Smooth muscle cell of the umbilical artery (primary cell): ENCODE measurements around the gene DKK3. TPM values are rescaled to one million over a fixed set of nuclear protein-coding genes. Genes with fewer than 3 reads are reported as not detected.

ENCODE experiments used
- total RNA-seq: library from RNA; depleted of rRNA; stranded (reverse); fragments of >200 nt; gene quantifications from 2 replicates; pipeline ENCODE4 v1.2.3, GENCODE V29; 2014

Gene DKK3
- total RNA-seq, result 328 and 422 TPM in 2 replicates

DNA sequence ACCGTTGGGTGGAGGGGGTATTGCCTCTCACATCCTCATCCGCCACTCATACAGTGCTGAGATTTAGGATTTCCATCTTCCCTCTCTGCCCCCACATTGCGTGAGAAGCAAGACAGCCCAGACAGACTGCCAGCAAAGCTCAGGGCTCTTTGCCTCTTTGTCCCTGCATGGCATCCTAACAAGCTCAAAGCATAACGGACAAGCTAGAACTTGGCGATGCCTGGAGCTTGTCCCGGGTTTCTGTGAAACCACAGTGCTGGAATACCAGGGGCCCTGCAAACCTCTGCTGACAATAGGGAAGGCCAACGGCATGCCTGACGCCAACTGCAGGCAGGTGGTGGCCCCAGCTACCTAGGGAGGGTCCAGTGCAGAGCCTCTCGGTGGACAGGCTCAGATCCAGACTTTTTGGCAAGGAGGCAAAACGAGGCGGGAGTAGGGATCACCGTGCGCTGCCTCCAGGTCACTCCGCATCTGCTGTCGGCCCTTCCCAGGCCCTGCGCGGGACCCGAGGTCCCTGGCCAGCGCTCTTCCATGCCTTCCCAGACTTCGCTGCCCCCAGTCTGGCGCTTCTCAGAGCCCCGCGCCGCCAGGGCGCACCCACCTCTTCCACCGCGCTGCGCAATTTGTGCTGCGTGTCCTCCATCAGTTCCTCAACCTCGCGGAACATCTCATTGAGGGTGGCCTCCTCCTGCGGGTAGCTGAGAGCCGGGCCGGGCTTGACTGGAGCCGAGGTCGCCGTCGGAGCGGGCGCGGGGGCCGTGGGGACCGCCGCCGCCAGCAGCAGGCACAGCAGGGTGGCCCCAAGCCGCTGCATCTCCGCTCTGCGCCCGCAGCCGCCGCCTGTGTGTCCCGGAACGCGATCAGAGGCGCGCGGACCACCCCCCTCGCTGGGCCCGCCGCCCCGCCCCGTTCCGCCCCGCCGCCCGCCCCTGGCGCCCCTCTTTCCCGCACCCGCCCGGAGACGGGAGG is at the start of gene DKK3:
TSS of gene DKK3 (minus strand) at position 858 of the 969 bp plus-strand sequence. CDS start at position 814, 44 bp downstream.

Other genes with a start within 250 kb of the DKK3 start
- gene USP47, start 166.7 kb downstream of the DKK3 start, total RNA-seq, result 74.2 and 84.0 TPM in 2 replicates
- 246 and 810 TPM in 2 replicates for gene MICAL2, start 102.0 kb upstream of the DKK3 start, total RNA-seq